ENCODE data around the gene CST1.
"Not testable (repeated sequence)": the region's sequence is repeated elsewhere in the genome, so short reads cannot be mapped to it uniquely, and the experiment has no call there.

CST1 gene

GRCh38 chr20:23759306-23759940 is 8.7 kb upstream of the CST1 start:
- DNase-seq (ENCODE audit: low read depth, low spot score), result no peak
- H3K4me3 ChIP-seq (ENCODE audit: low read length), result no peak overlapping the region

- DNase-seq (ENCODE audit: low read depth, low spot score); H3K4me3 ChIP-seq (ENCODE audit: low read length): not testable (repeated sequence)
Observed at GRCh38 chr20:23756792-23757191, 6.1 kb upstream of the CST1 start.

- not testable (repeated sequence) for DNase-seq (ENCODE audit: low read depth, low spot score); H3K4me3 ChIP-seq (ENCODE audit: low read length)
Observed at GRCh38 chr20:23755131-23755611, 4.4 kb upstream of the CST1 start.

GRCh38 chr20:23754731-23755130 is 4.0 kb upstream of the CST1 start:
- DNase-seq (ENCODE audit: low read depth, low spot score), result no peak
- H3K4me3 ChIP-seq (ENCODE audit: low read length), result no peak overlapping the region

GRCh38 chr20:23753589-23753988 is 2.9 kb upstream of the CST1 start:
- DNase-seq (ENCODE audit: low read depth, low spot score), result no peak
- H3K4me3 ChIP-seq (ENCODE audit: low read length), result no peak overlapping the region

- DNase-seq (ENCODE audit: low read depth, low spot score), result no peak
- no peak overlapping the region for H3K4me3 ChIP-seq (ENCODE audit: low read length)
Observed at GRCh38 chr20:23753194-23753548, 2.4 kb upstream of the CST1 start.

GRCh38 chr20:23752481-23753193 is 1.9 kb upstream of the CST1 start:
- no peak overlapping the region for H3K4me3 ChIP-seq (ENCODE audit: low read length)
- no peak for DNase-seq (ENCODE audit: low read depth, low spot score)

- no peak overlapping the region for H3K4me3 ChIP-seq (ENCODE audit: low read length)
- DNase-seq (ENCODE audit: low read depth, low spot score), result no peak
Observed at GRCh38 chr20:23752019-23752418, 1.3 kb upstream of the CST1 start.

- no peak for DNase-seq (ENCODE audit: low read depth, low spot score)
- H3K4me3 ChIP-seq (ENCODE audit: low read length), result no peak overlapping the region
Observed at GRCh38 chr20:23749746-23750145, 989 bp downstream of the CST1 start.

- H3K4me3 ChIP-seq (ENCODE audit: low read length); DNase-seq (ENCODE audit: low read depth, low spot score): not testable (repeated sequence)
Observed at GRCh38 chr20:23748975-23749374, 1.8 kb downstream of the CST1 start.

GRCh38 chr20:23747551-23747950 is 3.2 kb downstream of the CST1 start:
- DNase-seq (ENCODE audit: low read depth, low spot score); H3K4me3 ChIP-seq (ENCODE audit: low read length): not testable (repeated sequence)

GRCh38 chr20:23747092-23747491 is 3.6 kb downstream of the CST1 start:
- not testable (repeated sequence) for DNase-seq (ENCODE audit: low read depth, low spot score); H3K4me3 ChIP-seq (ENCODE audit: low read length)

- no peak for DNase-seq (ENCODE audit: low read depth, low spot score)
- H3K4me3 ChIP-seq (ENCODE audit: low read length), result no peak overlapping the region
Observed at GRCh38 chr20:23746321-23746720, 4.4 kb downstream of the CST1 start.

- DNase-seq (ENCODE audit: low read depth, low spot score), result no peak
- no peak overlapping the region for H3K4me3 ChIP-seq (ENCODE audit: low read length)
Observed at GRCh38 chr20:23745247-23745646, 5.5 kb downstream of the CST1 start.

GRCh38 chr20:23744817-23745216 is 5.9 kb downstream of the CST1 start:
- DNase-seq (ENCODE audit: low read depth, low spot score), result no peak
- no peak overlapping the region for H3K4me3 ChIP-seq (ENCODE audit: low read length)

- DNase-seq (ENCODE audit: low read depth, low spot score); H3K4me3 ChIP-seq (ENCODE audit: low read length): not testable (repeated sequence)
Observed at GRCh38 chr20:23735391-23735790, 15.3 kb downstream of the CST1 start.

- not testable (repeated sequence) for H3K4me3 ChIP-seq (ENCODE audit: low read length); DNase-seq (ENCODE audit: low read depth, low spot score)
Observed at GRCh38 chr20:23734949-23735348, 15.8 kb downstream of the CST1 start.

- DNase-seq (ENCODE audit: low read depth, low spot score); H3K4me3 ChIP-seq (ENCODE audit: low read length): not testable (repeated sequence)
Observed at GRCh38 chr20:23734440-23734839, 16.3 kb downstream of the CST1 start.

- DNase-seq (ENCODE audit: low read depth, low spot score), result no peak
- no peak overlapping the region for H3K4me3 ChIP-seq (ENCODE audit: low read length)
Observed at GRCh38 chr20:23727016-23727415, 23.7 kb downstream of the CST1 start.

GRCh38 chr20:23725102-23725501 is 25.6 kb downstream of the CST1 start:
- no peak for DNase-seq (ENCODE audit: low read depth, low spot score)
- no peak overlapping the region for H3K4me3 ChIP-seq (ENCODE audit: low read length)

Measured in Jurkat, Clone E6-1 (cell line).